GM12801 (cell line): ENCODE data around the gene NTRK2.

Experiments
- TF ChIP-seq, protein P1 (sequence below): IDR thresholded peaks from one replicate; pipeline ENCODE4 v1.5.1; 2011; ENCODE audit warnings: control low read depth; ENCODE audit not compliant: insufficient read length; ENCODE audit errors: extremely low read depth

Gene NTRK2

DNA sequence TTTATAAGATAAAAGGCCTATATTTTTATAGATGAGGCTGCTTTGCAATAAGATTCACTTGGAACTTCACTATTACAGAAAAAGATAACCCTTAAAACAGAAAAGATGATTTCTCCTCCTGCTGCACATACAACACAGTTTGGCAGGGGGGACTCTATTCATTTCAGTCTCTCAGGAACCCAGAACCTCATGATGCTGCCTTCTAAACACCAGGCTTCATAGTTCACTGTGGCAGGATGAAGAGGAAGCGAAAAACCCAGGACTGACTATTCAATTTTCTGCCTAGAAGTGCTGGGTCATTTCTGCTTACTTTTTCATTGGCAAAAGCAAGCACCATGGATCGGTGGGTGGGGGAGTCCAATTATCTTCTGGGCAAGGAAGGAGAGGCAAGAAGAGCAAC is 179.5 kb downstream of the NTRK2 start:
- TF ChIP-seq, protein P1, sequence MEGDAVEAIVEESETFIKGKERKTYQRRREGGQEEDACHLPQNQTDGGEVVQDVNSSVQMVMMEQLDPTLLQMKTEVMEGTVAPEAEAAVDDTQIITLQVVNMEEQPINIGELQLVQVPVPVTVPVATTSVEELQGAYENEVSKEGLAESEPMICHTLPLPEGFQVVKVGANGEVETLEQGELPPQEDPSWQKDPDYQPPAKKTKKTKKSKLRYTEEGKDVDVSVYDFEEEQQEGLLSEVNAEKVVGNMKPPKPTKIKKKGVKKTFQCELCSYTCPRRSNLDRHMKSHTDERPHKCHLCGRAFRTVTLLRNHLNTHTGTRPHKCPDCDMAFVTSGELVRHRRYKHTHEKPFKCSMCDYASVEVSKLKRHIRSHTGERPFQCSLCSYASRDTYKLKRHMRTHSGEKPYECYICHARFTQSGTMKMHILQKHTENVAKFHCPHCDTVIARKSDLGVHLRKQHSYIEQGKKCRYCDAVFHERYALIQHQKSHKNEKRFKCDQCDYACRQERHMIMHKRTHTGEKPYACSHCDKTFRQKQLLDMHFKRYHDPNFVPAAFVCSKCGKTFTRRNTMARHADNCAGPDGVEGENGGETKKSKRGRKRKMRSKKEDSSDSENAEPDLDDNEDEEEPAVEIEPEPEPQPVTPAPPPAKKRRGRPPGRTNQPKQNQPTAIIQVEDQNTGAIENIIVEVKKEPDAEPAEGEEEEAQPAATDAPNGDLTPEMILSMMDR = no peak

- TF ChIP-seq, protein P1 = no peak
Observed at GRCh38 chr9:84850830-84851392, 181.4 kb downstream of the NTRK2 start.

DNA sequence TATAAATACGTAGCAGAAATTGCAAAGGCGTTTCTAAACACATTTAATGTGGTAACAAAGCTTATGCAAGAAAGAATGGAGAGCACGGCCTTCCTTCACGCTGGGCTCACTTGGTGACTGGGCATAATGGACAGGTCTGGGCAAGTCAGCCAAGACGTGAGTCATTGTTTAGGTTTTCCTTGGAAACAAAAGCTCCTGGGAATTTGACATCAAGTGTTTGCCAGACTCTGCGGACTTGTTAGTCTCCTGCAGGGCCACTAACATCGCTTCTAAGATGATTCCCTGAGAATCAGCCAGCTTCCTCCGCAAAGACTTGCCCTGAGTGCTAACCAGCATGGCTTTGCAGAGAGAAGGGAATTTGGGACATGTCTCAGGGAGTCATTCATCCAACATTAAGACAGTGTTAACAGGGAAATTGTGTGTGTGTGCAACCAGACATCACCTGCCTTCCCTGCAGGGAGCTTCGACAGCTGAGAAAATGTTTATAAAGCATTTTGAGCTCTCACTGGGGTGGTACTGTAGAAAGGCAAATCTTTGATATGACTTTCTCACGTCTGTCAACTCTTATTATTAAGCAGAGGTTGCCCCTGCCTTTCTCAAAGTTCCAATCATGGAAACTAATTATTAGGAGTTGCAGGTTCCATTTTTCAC is 182.5 kb downstream of the NTRK2 start:
- TF ChIP-seq, protein P1 = no peak

- TF ChIP-seq, protein P1 = no peak
Observed at GRCh38 chr9:84852617-84853301, 183.2 kb downstream of the NTRK2 start.

GRCh38 chr9:84856181-84856632 is 186.7 kb downstream of the NTRK2 start:
- TF ChIP-seq, protein P1 = no peak

DNA sequence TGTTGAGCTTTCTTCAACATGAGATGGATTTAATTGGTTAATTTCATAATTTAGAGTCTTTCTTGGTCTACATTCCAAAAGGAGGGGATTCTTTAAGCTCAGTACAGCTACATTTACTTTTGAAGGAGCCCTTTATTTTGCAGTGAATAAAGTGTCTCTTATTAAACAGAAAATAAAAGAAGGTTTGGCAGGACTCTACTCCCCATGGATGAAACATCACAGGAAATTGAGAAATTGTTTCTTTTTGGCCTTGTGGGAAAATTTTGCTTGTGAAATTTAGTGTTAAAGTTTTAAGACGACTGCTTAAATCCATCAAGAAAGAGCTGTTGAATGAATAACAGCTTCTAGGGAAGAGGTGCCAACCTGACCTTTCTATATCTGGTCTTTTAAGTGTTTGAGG is 187.7 kb downstream of the NTRK2 start:
- TF ChIP-seq, protein P1 = no peak

DNA sequence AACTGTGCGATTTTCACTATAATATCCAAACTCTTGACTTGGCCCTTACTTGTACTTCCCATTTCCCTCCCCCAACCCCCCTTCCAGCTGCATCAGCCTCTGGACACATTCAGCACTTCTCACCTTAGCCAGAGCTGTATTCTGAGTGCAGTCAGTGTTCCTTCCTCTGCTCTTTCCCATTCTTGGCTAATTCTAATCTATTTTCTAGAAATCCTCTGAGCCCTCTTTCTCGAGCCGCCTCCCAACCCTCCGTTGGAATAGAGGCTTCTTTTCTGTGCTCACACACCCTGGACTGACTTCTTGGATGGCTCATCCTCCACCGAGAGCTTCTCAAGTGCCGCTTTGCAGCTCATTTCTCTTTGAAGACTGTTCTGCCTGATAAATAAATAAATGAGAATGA is 188.8 kb downstream of the NTRK2 start:
- TF ChIP-seq, protein P1 = no peak
